MM.1S (cell line): ENCODE data around the gene C22orf42.
"Not testable (repeated sequence)": the region's sequence is repeated elsewhere in the genome, so short reads cannot be mapped to it uniquely, and the experiment has no call there.

Source experiments
- DNase-seq: peaks from one replicate; pipeline ENCODE4 v3.0.0-alpha.2; 2015
- H2AFZ ChIP-seq: fragments of 300-600 bp; sonication (generic); 2 replicates; pipeline ENCODE4 v1.6.0; 2016; ENCODE audit warnings: antibody characterized with exemption, low read length
- H3F3A ChIP-seq: fragments of 300-600 bp; sonication (generic); 2 replicates; pipeline ENCODE4 v1.6.1; 2016; ENCODE audit warnings: mild to moderate bottlenecking, antibody characterized with exemption, low read length, moderate library complexity, mixed read lengths; ENCODE audit not compliant: insufficient read depth
- H3K27ac ChIP-seq: fragments of 300-600 bp; sonication (generic); 2 replicates; pipeline ENCODE4 v1.5.1; 2016; ENCODE audit warnings: mild to moderate bottlenecking, low read length
- H3K27me3 ChIP-seq: fragments of 300-600 bp; sonication (generic); replicated peaks from 2 replicates; pipeline ENCODE4 v1.6.0; 2016; ENCODE audit warnings: low read length; ENCODE audit not compliant: insufficient read depth
- H3K36me3 ChIP-seq: fragments of 300-600 bp; sonication (generic); replicated peaks from 2 replicates; pipeline ENCODE4 v1.6.1; 2016; ENCODE audit warnings: mild to moderate bottlenecking, low read length, mixed read lengths; ENCODE audit not compliant: insufficient read depth
- H3K4me1 ChIP-seq: fragments of 300-600 bp; sonication (generic); 2 replicates; pipeline ENCODE4 v1.6.1; 2016; ENCODE audit warnings: low read length, mixed read lengths
- H3K4me2 ChIP-seq: fragments of 300-600 bp; sonication (generic); 2 replicates; pipeline ENCODE4 v1.6.0; 2016; ENCODE audit warnings: low read depth, low read length
- H3K4me3 ChIP-seq: fragments of 300-600 bp; sonication (generic); 2 replicates; pipeline ENCODE4 v1.5.1; 2016; ENCODE audit warnings: low read length, mixed read lengths
- H3K79me2 ChIP-seq: fragments of 300-600 bp; sonication (generic); 2 replicates; pipeline ENCODE4 v1.6.1; 2016; ENCODE audit warnings: mixed run types, low read length, mixed read lengths
- H3K9ac ChIP-seq: fragments of 300-600 bp; sonication (generic); 2 replicates; pipeline ENCODE4 v1.6.1; 2016; ENCODE audit warnings: low read length, mixed read lengths
- H3K9me2 ChIP-seq: fragments of 300-600 bp; sonication (generic); replicated peaks from 2 replicates; pipeline ENCODE4 v1.6.1; 2016; ENCODE audit warnings: mild to moderate bottlenecking, low read length, mixed read lengths; ENCODE audit not compliant: insufficient read depth
- H3K9me3 ChIP-seq: fragments of 300-600 bp; sonication (generic); replicated peaks from 2 replicates; pipeline ENCODE4 v1.6.1; 2016; ENCODE audit warnings: mild to moderate bottlenecking, low read length, mixed read lengths; ENCODE audit not compliant: insufficient read depth
- H4K20me1 ChIP-seq: fragments of 300-600 bp; sonication (generic); 2 replicates; pipeline ENCODE4 v1.6.1; 2016; ENCODE audit warnings: mild to moderate bottlenecking, low read length, moderate library complexity, mixed read lengths; ENCODE audit not compliant: insufficient read depth
- EZH2 ChIP-seq: fragments of 300-600 bp; sonication (generic); optimal IDR thresholded peaks from 2 replicates; pipeline ENCODE3; 2017; ENCODE audit warnings: low read depth, mild to moderate bottlenecking, antibody characterized with exemption, low read length, mixed read lengths
- EZH2phosphoT487 ChIP-seq: fragments of 300-600 bp; sonication (generic); IDR thresholded peaks from 2 replicates; pipeline ENCODE4 v1.6.1; 2018; ENCODE audit warnings: antibody characterized with exemption, low read length
- TF ChIP-seq, protein P1 (sequence below): fragments of 300-600 bp; sonication (generic); IDR thresholded peaks from 2 replicates; pipeline ENCODE4 v1.5.1; 2016; ENCODE audit warnings: antibody characterized with exemption, low read length, mixed read lengths

The C22orf42 gene

DNA sequence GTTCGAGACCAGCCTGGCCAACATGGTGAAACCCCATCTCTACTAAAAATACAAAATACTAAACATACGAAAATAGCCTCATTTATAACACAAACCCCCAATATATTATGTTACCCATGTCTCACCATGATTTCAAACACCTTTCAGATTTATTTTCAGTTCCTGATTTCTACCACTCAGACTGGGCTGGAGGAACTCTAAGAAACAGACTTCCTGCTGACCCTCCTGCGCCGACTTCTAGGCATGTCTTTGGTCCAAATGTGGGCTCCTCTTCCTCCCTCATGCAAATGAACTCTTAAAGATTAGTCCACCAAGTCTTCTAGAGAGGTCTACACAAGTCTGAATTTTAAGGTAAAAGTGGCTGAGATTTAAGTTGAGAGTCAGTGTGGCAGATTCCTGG, 10.7 kb downstream of the C22orf42 start:
- DNase-seq, H3K9me2 ChIP-seq, H3K9ac ChIP-seq, H3F3A ChIP-seq, H3K79me2 ChIP-seq, H3K9me3 ChIP-seq, H3K4me1 ChIP-seq, H3K4me2 ChIP-seq, H3K27me3 ChIP-seq, H3K36me3 ChIP-seq, H3K27ac ChIP-seq, H4K20me1 ChIP-seq, H3K4me3 ChIP-seq, H2AFZ ChIP-seq: not testable (repeated sequence)

DNA sequence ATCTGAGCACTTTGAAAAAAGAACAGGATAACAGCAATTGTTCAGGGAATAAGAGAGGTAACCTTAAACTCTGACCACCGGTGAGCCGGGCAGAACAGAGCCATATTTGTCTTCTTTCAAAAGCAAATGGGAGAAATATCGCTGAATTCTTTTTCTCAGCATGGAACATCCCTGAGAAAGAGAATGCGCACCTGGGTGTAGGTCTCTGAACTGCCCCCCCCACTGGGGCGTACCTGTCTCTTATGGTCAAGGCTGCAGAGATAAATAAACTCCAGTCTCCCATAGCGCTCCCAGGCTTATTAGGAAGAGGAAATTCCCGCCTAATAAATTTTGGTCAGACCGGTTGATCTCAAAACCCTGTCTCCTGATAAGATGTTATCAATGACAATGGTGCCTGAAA, 12.0 kb downstream of the C22orf42 start:
- not testable (repeated sequence) for H3K27ac ChIP-seq, H3K9ac ChIP-seq, H4K20me1 ChIP-seq, H3F3A ChIP-seq, H3K4me1 ChIP-seq, H3K36me3 ChIP-seq, H3K9me2 ChIP-seq, DNase-seq, H3K4me3 ChIP-seq, H3K27me3 ChIP-seq, H2AFZ ChIP-seq, H3K9me3 ChIP-seq, H3K79me2 ChIP-seq, H3K4me2 ChIP-seq

DNA sequence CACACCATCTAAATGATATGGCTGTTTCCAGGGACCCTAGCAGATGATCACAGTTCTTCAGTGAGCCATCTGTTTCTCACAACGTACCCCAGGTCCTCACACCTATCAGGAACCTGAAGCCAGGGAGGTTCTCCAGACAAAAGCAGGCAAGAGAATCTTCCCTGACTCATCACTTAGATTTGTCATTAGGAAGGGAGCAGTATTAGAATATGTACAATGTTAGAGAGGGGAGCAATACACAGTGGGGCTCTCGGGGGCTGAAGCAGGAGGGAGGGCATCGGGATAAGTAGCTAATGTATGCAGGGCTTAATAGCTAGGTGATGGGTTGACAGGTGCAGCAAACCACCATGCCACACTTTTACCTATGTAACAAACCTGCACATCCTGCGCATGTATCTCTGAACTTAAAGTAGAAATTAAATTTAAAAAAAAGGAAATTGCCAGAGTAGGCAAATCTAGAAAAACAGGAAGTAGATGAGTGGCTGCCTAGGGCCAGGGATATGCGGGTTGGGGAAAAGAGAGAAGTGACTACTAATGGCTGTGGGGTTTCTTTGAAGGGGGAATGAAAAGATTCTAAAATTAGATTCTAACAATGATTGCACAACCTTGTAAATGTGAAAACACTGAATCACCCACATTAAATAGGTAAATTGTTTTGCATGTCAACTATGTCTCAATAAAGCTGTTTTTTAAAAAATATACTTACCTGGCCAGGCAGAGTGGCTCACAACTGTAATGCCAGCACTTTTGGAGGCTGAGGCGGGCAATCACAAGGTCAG, 14.4 kb downstream of the C22orf42 start:
- H3K9me3 ChIP-seq = no peaks in the 10 kb centered on the region
- no peaks in the 10 kb centered on the region for H4K20me1 ChIP-seq
- no peaks in the 10 kb centered on the region for H3K9me2 ChIP-seq
- no peaks in the 10 kb centered on the region for H3K4me1 ChIP-seq
- H2AFZ ChIP-seq = no peak overlapping the region
- no peak overlapping the region for H3K4me2 ChIP-seq
- H3F3A ChIP-seq = no peaks in the 10 kb centered on the region
- H3K79me2 ChIP-seq = no peaks in the 10 kb centered on the region
- no peak for DNase-seq
- no peaks in the 10 kb centered on the region for H3K36me3 ChIP-seq
- no peak overlapping the region for H3K9ac ChIP-seq
- no peaks in the 10 kb centered on the region for H3K27me3 ChIP-seq
- H3K4me3 ChIP-seq = no peak overlapping the region
- H3K27ac ChIP-seq = no peak overlapping the region
- TF ChIP-seq EZH2phosphoT487 = no peak

DNA sequence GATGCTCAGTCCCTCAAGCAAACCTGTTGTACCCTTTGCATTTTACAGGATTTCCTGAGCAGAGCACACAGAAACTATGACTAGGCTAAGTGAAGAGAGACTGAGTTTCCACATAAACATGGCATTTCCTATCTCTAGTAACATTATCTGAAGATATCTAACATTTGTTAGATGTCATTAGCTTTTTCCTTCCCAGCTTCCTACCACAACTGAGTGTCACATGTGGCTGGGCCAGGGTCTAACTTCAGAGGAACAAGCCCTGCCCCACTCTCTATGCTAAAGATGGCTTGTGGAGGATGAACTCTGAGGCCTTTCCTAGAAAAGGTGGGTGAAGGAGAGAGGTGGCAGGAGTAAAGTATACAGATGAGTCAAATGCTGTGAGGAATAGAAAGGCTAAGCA, 16.5 kb downstream of the C22orf42 start:
- Histone ChIP-seq H3K36me3 (no peaks in the 10 kb centered on the region), H3K27ac (no peak overlapping the region), H3K4me2 (no peak overlapping the region), H3K9me3 (no peaks in the 10 kb centered on the region), H4K20me1 (no peaks in the 10 kb centered on the region), H3K4me3 (no peak overlapping the region), H3K9ac (no peak overlapping the region), H3F3A (peaks cover 5% of the 10 kb centered on the region; the same call in 1 of the 2 replicates), H3K4me1 (no peaks in the 10 kb centered on the region), H2AFZ (no peak overlapping the region), H3K27me3 (no peaks in the 10 kb centered on the region), H3K79me2 (no peaks in the 10 kb centered on the region), H3K9me2 (no peaks in the 10 kb centered on the region)
- TF ChIP-seq, protein P1, sequence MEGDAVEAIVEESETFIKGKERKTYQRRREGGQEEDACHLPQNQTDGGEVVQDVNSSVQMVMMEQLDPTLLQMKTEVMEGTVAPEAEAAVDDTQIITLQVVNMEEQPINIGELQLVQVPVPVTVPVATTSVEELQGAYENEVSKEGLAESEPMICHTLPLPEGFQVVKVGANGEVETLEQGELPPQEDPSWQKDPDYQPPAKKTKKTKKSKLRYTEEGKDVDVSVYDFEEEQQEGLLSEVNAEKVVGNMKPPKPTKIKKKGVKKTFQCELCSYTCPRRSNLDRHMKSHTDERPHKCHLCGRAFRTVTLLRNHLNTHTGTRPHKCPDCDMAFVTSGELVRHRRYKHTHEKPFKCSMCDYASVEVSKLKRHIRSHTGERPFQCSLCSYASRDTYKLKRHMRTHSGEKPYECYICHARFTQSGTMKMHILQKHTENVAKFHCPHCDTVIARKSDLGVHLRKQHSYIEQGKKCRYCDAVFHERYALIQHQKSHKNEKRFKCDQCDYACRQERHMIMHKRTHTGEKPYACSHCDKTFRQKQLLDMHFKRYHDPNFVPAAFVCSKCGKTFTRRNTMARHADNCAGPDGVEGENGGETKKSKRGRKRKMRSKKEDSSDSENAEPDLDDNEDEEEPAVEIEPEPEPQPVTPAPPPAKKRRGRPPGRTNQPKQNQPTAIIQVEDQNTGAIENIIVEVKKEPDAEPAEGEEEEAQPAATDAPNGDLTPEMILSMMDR = no peak
- TF ChIP-seq EZH2phosphoT487 (no peak), EZH2 (no peak)
- no peak for DNase-seq

DNA sequence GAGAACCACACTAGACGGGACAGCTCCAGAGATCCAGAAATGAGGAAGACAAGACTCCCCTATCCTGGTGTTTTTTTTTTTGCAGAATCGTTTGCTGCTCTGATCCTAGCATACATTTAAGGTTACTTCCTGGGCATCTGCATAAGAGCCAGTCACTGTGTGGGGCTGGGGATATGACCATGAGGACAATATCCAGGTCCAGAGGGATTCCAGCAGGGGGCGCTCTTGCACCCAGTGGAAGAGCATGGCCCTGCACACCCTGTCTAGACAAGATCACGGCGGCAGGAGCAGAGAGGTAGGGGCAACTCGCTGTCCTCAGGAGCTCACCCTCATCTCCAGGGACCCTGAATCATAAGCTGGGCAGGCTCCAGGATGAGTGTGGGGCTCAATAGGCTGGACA, 18.4 kb downstream of the C22orf42 start:
- H3F3A ChIP-seq, H4K20me1 ChIP-seq, H3K9me2 ChIP-seq, H3K9ac ChIP-seq, H3K36me3 ChIP-seq, H3K4me2 ChIP-seq, DNase-seq, H3K79me2 ChIP-seq, H3K9me3 ChIP-seq, H3K27me3 ChIP-seq, H3K4me1 ChIP-seq, H3K27ac ChIP-seq, H3K4me3 ChIP-seq, H2AFZ ChIP-seq: not testable (repeated sequence)
- TF ChIP-seq, protein P1 = peak; percentile 45

DNA sequence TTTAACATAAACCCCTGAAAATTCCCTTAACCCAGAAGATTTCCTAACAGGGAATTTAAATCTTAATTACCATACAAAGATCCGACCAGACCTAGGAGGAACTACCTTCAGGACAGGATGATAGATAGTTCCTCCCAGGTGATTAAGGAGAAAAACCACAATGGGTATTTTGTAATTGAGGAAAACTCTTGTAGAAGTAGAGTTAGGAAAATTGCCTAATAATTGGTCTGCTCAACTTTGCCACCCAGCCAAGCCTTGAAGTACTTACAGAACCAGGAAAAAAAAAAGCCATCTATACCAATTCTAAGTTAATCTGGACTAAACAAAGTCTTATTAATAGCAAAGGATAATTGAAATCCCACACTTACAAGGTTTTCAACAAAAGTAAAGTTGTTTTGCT, 20.5 kb downstream of the C22orf42 start:
- H3K36me3 ChIP-seq, DNase-seq, H4K20me1 ChIP-seq, H3K27me3 ChIP-seq, H3K27ac ChIP-seq, H3K9me3 ChIP-seq, H3K79me2 ChIP-seq, H3K4me1 ChIP-seq, H3F3A ChIP-seq, H3K9me2 ChIP-seq: not testable (repeated sequence)
- peak overlapping the region; percentile 62 for H3K4me3 ChIP-seq
- peak overlapping the region; percentile 42; the same call in 1 of the 2 replicates for H3K9ac ChIP-seq
- H2AFZ ChIP-seq = peak overlapping the region; percentile 99; the same call in 1 of the 2 replicates
- peak overlapping the region; percentile 88; the same call in 1 of the 2 replicates for H3K4me2 ChIP-seq
